Measurements from ENCODE around the gene BMPR2. TPM values are rescaled to one million over a fixed set of nuclear protein-coding genes. Genes with fewer than 3 reads are reported as not detected.
"Not testable (repeated sequence)": the region's sequence is repeated elsewhere in the genome, so short reads cannot be mapped to it uniquely, and the experiment has no call there.

BMPR2 gene
- total RNA-seq, 1 experiment from 2014 or later = 27.4 TPM

DNA sequence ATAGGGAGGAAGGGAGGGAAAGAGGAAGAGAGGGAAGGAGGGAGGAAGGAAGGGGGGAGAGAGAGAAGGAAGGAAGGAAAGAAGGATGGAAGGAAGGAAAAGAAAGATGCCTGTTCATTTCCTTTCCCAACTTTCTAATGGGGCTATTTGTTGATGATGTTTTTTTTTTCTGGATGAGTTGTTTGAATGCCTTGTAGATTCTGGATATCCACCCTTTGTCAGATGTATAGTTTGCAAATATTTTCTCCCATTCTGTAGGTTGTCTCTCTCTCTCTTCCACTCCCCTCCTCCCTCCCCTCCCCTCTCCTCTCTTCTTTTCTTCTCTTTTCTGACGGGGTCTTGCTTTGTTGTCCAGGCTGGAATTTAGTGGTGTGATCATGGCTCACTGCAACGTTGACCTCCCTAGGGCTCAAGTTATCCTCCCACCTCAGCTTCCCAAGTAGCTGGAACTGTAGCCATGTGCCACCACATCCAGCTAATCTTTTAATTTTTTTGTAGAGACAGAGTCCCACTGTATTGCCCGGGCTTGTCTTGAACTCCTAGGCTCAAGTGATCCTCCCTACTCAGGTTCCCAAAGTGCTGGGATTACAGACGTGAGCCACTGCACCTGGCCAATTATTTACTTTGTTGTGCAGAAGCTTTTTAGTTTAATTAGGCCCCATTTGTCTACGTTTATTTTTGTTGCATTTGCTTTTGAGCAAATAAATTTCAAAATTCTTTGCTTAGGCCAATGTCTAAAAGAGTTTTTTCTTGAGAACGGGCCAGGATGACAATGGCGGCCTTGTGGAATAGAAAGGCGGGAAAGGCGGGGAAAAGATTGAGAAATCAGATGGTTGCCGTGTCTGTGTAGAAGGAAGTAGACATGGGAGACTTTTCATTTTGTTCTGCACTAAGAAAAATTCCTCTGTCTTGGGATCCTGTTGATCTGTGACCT, 201.4 kb downstream of the BMPR2 start:
- no peak for TF ChIP-seq CTCF (IDR thresholded peaks at IDR 0.05; ENCODE audit: unreplicated experiment)
- POLR2A ChIA-PET = no interaction called here
- DNase-seq (ENCODE audit: unreplicated experiment) = no peak
- Mint-ChIP-seq H3K36me3 (ENCODE audit: insufficient read depth, unreplicated experiment) (no peaks in the 10 kb centered on the region), H3K4me3 (ENCODE audit: unreplicated experiment) (no peak overlapping the region), H3K27me3 (ENCODE audit: insufficient read depth, unreplicated experiment) (no peaks in the 10 kb centered on the region), H3K9me3 (ENCODE audit: unreplicated experiment) (no peaks in the 10 kb centered on the region), H3K27ac (ENCODE audit: low read depth, unreplicated experiment) (no peak overlapping the region), H3K4me1 (ENCODE audit: insufficient read depth, unreplicated experiment) (no peaks in the 10 kb centered on the region)
- CTCF ChIA-PET = interaction anchor here (0.6 kb wide), 1 partner anchor 1086 kb away, joined by 4 read pairs; no protein-coding TSS in a partner anchor
- intact Hi-C loops (cut with micrococcal nuclease) = loop anchor here (10.0 kb wide), 1 partner anchor 547 kb away; no protein-coding TSS in a partner anchor
- no TSS peak for BruUV-seq (replicated peaks)

DNA sequence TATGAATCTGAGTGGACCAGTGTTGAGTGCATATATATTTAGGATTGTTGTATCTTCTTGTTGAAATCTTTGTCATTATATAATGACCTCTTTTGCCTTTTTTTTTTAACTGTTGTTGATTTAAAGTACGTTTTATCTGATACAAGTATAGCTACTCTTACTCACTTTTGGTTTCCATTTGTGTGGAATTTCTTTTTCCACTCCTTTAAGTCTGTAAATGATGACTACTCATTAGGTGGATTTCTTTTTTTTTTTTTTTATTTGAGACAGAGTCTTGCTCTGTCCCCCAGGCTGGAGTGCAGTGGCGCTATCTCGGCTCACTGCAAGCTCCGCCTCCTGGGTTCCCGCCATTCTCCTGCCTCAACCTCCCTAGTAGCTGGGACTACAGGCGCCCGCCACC, 206.7 kb downstream of the BMPR2 start:
- POLR2A ChIA-PET; H3K4me1 Mint-ChIP-seq (ENCODE audit: insufficient read depth, unreplicated experiment); BruUV-seq (replicated peaks); DNase-seq (ENCODE audit: unreplicated experiment); H3K36me3 Mint-ChIP-seq (ENCODE audit: insufficient read depth, unreplicated experiment); H3K9me3 Mint-ChIP-seq (ENCODE audit: unreplicated experiment); H3K27me3 Mint-ChIP-seq (ENCODE audit: insufficient read depth, unreplicated experiment); H3K4me3 Mint-ChIP-seq (ENCODE audit: unreplicated experiment); intact Hi-C loops (cut with micrococcal nuclease); H3K27ac Mint-ChIP-seq (ENCODE audit: low read depth, unreplicated experiment): not testable (repeated sequence)
- CTCF ChIA-PET = interaction anchor here (0.6 to 1.0 kb wide), 5 partner anchors 9 to 1309 kb away, joined by 3 to 4 read pairs (median 3); no protein-coding TSS in a partner anchor

- ChIA-PET POLR2A (no interaction called here), CTCF (interaction anchor here (0.7 to 1.0 kb wide), 2 partner anchors 9 to 225 kb away, joined by 3 read pairs; no protein-coding TSS in a partner anchor)
- Mint-ChIP-seq H3K27ac (ENCODE audit: low read depth, unreplicated experiment) (no peak overlapping the region), H3K9me3 (ENCODE audit: unreplicated experiment) (no peaks in the 10 kb centered on the region), H3K27me3 (ENCODE audit: insufficient read depth, unreplicated experiment) (no peaks in the 10 kb centered on the region), H3K4me3 (ENCODE audit: unreplicated experiment) (no peak overlapping the region), H3K36me3 (ENCODE audit: insufficient read depth, unreplicated experiment) (no peaks in the 10 kb centered on the region), H3K4me1 (ENCODE audit: insufficient read depth, unreplicated experiment) (peaks cover 5% of the 10 kb centered on the region)
- TF ChIP-seq CTCF (IDR thresholded peaks at IDR 0.05; ENCODE audit: unreplicated experiment) = no peak
- no TSS peak for BruUV-seq (replicated peaks)
- intact Hi-C loops (cut with micrococcal nuclease) = no loop called here
- no peak for DNase-seq (ENCODE audit: unreplicated experiment)
These were observed 207.6 kb downstream of the BMPR2 start for GRCh38 chr2:202583709-202584219.

DNA sequence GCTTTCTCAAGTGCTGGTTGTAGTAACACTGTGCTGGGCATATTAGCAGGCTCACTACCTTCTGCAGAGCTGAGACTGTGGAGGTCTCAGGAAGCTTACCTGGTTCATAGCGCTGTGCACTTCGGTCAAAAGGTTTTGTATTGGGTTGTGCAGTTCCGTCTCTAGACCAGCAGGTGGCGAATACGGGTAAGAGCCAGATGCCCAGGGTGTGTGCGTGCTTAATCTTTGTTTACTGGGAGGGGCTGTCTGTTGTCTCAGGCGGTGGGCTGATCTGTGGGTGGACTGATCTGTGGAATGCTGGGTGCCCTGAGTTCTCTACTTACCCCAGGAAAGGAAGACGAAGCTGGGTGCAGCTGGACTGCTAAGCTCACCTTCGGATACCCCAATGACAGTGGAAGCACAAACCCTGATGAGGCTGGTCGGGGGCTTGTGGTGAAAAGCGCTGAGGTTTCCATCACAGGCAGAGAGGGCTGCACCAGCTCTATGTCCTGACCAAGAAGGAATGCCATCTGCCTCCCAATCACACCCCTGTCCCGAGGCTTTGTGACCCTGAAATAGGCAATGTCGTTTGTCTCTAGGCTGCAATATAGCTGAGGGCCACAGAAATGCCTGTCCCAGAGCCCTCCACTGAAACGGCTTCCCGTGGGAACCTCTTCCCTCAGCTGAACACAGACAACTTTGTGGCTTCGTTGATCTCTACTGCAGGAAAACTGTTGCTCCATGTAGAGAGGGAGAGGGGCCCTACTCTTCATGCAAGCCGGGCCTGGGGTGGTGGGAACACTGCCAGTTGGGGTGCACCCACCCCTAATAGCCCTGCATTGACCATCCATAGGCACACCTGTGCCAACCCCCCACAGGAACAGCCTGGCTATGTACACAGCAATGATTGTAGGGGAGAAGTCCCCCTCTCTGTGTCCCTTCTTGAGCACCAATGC, 212.8 kb downstream of the BMPR2 start:
- TF ChIP-seq CTCF (IDR thresholded peaks at IDR 0.05; ENCODE audit: unreplicated experiment) = peak; percentile 96
- Mint-ChIP-seq H3K4me1 (ENCODE audit: insufficient read depth, unreplicated experiment) (peaks cover 7% of the 10 kb centered on the region), H3K4me3 (ENCODE audit: unreplicated experiment) (no peak overlapping the region), H3K27me3 (ENCODE audit: insufficient read depth, unreplicated experiment) (no peaks in the 10 kb centered on the region), H3K36me3 (ENCODE audit: insufficient read depth, unreplicated experiment) (no peaks in the 10 kb centered on the region), H3K27ac (ENCODE audit: low read depth, unreplicated experiment) (no peak overlapping the region), H3K9me3 (ENCODE audit: unreplicated experiment) (no peaks in the 10 kb centered on the region)
- BruUV-seq (replicated peaks) = no TSS peak
- peak; percentile 75 for DNase-seq (ENCODE audit: unreplicated experiment)
- POLR2A ChIA-PET = interaction anchor here (0.7 to 1.8 kb wide), 8 partner anchors 9 to 448 kb away, joined by 3 to 19 read pairs (median 4); partner anchors contain the start of gene FAM117B
- CTCF ChIA-PET = interaction anchor here (0.5 to 3.5 kb wide), 42 partner anchors 9 to 588 kb away, joined by 3 to 43 read pairs (median 4); partner anchors contain the start of genes FAM117B, ICA1L and WDR12
- intact Hi-C loops (cut with micrococcal nuclease) = loop anchor here (1.0 to 5.0 kb wide), 3 partner anchors 242 to 1318 kb away; partner anchors contain the start of gene ICA1L
